NCI-H748 (cell line): ENCODE results near the gene ZNF783.
"Not testable (repeated sequence)": the region's sequence is repeated elsewhere in the genome, so short reads cannot be mapped to it uniquely, and the experiment has no call there.

Experiments
- DNase-seq: peaks from one replicate; lab custom pipeline; 2025; ENCODE audit not compliant: unreplicated experiment; lab: John Stamatoyannopoulos, UW

ZNF783 gene

GRCh38 chr7:149261829-149262617 is at the start of gene ZNF783:
Gene ZNF783 (plus strand): TSS chr7:149262196. CDS start chr7:149262334, 138 bp downstream.
- peak; percentile 90 for DNase-seq

DNA sequence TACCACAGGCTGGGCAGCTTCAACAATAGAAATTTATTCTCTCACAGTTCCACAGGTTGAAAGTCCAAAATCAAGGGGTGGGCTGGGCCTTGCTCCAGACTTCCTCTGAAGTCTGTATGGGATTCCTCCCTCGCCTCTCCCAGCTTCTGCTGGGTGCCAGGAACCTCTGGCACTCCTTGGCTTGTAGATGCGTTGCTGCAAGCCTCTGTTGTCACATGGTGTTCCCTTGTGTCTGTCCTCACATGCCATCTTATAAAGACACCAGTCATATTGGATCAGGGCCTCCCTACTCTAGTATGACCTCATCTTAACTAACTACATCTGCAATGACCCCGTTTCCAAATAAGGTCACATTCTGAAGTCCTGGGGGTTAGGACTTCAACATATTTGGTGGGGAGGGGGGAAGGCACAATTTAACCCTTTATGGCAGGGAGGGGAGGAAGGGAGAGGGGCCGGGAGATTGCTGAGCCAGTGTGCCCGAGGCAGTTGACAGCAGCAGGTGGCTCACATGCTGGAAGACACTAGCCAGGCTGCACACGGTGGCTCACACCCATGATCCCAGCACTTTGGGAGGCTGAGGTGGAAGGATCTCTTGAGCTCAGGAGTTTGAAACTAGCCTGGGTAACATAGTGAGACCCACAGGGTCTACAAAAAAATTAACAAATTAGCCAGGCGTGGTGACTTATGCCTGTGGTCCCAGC is 47.8 kb upstream of the ZNF783 start:
- no peak for DNase-seq

GRCh38 chr7:149216402-149216801 is 45.6 kb upstream of the ZNF783 start:
- no peak for DNase-seq

- DNase-seq, result no peak
These were observed 44.4 kb upstream of the ZNF783 start for GRCh38 chr7:149217570-149217969.

GRCh38 chr7:149218469-149219420 is 43.3 kb upstream of the ZNF783 start:
- no peak for DNase-seq

- no peak for DNase-seq
These were observed 41.5 kb upstream of the ZNF783 start for GRCh38 chr7:149220534-149220933.

DNA sequence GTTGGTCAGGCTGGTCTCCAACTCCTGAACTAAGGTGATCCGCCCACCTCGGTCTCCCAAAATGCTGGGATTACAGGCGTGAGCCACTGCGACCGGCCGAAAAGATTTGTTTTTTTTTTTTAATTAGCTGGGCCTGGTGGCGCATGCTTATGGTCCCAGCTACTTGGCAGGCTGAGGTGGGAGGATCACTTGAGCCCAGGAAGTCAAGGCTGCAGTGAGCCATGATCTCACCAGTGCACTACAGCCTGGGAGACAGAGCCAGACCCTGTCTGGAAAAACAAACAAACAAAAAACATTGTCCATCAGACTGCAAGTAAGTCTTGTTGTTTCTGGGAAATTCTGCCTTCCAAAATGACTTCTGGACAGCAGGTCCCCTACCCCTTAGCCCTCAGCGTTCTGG is 38.8 kb upstream of the ZNF783 start:
- no peak for DNase-seq

DNA sequence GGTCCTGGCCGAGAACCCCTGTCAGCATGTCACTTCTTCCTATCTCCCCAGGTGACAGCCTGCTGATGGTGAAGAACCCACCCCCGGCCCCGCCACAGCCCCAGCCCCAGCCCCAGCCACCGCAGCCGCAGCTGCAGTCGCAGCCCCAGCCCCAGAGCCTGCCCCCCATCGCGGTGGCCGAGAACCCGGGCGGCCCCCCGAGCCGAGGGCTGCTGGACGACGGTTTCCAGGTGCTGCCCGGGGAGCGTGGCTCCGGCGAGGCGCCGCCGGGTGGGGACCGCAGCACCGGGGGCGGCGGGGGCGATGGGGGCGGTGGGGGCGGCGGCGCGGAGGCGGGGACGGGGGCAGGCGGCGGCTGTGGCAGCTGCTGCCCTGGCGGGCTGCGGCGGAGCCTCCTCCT is 38.2 kb upstream of the ZNF783 start:
- DNase-seq, result no peak

DNA sequence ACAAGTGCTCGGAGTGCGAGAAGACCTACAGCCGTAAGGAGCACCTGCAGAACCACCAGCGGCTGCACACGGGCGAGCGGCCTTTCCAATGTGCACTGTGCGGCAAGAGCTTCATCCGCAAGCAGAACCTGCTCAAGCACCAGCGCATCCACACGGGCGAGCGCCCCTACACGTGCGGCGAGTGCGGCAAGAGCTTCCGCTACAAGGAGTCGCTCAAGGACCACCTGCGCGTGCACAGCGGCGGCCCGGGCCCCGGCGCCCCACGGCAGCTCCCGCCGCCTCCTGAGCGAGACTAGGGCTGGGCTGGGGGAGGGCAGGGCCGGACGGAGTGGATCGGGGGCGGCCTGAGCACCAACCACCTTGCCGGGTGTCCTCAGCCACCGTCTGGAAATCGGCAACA is 37.6 kb upstream of the ZNF783 start:
- no peak for DNase-seq

- DNase-seq, result no peak
These were observed 36.9 kb upstream of the ZNF783 start for GRCh38 chr7:149225106-149225505.

DNA sequence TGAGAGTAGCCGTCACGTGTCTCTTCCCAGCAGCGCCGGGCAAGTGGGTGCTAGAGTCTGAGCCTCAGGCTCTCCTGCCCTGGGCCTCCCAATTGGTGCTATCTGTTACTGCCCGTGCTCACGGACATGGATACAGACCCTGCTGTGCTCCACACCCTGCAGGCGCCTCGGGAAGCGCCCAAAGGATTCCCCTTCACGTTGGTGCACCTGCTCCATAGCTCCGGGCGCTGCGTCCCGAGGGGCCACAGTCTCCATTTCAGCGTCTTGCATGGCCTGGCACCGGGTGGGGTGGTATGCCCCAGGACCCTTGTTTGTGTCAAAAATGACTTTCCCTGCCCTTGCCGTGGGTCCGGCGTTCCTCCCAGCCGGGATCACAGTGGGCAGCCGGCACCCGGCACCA is 36.3 kb upstream of the ZNF783 start:
- no peak for DNase-seq

GRCh38 chr7:149226366-149226765 is 35.6 kb upstream of the ZNF783 start:
- not testable (repeated sequence) for DNase-seq

DNA sequence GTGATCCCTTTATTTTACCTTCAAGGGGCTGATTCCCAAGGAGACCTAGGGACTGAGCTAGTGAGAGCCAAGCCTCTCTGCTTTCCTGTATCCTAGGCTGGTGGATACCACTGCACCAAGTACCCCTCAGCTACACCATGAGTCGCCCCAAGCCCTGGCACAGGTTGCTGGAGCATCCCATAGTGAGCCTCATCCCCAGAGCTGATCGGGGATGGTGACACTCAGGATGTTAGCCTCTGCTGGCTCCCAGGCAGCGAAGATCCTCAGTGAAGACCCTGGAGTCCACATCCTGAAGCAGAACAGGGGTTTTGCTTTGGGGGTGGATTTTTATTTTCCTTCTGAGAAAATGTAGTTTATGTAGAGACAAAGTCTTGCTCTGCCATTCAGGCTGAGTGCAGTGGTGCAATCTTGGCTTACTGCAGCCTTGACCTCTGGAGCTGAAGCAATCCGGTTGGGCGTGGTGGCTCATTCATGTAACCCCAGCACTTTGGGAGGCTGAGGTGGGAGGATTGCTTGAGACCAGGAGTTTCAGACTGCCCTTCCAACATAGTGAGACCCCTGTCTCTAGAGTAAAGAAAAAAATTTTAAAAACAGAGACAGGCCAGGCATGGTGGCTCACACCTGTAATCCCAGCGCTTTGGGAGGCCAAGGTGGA is 35.0 kb upstream of the ZNF783 start:
- DNase-seq, result no peak

DNA sequence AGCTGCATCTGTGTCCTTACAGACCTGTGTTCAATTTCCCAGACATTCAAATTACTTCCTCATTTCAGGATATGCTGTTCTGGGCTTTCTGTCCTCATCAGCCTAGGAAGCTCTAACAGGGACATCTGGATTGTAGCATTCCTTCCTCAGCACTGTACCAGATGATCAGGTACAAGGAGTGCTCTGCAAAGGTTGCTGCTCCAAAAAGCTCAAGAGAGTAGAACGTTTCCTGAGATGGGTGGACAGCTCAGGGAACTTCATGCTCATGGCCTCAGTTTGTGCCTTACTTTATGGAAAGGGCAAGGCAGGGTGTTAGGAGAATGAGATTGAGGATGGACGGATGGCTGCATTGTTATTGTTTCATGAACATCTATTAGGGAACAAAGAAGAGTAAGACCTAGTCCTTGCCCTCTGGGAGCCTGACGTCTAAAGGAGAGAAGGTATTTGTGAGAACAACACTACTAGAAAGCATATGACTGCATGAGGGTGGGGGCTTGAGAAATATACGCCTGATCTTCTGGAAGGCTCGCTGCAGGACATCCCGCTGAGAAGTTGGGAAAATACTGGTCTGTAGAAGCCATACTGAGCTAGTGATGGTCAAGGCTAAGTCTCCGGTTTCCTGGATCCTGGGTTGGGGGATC is 33.0 kb upstream of the ZNF783 start:
- DNase-seq, result no peak

DNA sequence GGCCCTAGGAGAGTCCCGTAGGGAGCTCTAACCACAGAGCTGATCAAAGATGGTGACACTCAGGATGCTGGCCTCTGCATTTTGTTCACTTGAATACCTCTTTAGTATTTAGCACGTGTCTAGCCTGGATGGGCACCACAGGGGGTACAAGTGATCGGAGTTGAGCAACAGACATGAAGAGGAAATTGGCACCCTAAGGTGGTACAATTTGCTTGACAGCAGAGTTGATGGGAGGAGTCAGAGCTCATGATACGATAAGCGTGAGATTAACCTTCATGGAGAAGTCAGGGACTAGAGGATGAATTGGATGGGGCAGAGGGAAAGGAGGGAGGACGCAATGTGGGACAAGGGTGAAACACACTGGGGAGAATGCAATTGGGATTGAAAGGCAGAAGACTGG is 32.5 kb upstream of the ZNF783 start:
- DNase-seq, result peak; percentile 16

DNA sequence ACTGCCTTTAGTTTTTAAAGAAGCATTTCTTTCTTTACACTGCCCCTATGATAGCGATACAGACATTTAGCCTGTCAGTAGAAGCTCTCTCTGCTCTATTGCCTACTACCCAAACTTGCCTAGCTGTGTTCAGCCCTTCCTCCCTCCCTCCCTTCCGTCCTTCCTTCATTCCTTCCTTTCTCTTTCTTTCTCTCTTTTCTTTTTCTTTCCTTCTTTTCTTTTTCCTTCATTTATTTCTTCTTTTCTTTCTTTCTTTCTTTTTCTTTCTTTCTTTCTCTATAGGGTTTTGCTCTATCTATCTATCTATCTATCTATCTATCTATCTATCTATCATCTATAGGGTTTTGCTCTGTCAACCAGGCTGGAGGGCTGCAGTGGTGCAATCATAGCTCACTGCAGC is 29.6 kb upstream of the ZNF783 start:
- no peak for DNase-seq

GRCh38 chr7:149233655-149234204 is 28.3 kb upstream of the ZNF783 start:
- DNase-seq, result not testable (repeated sequence)

DNA sequence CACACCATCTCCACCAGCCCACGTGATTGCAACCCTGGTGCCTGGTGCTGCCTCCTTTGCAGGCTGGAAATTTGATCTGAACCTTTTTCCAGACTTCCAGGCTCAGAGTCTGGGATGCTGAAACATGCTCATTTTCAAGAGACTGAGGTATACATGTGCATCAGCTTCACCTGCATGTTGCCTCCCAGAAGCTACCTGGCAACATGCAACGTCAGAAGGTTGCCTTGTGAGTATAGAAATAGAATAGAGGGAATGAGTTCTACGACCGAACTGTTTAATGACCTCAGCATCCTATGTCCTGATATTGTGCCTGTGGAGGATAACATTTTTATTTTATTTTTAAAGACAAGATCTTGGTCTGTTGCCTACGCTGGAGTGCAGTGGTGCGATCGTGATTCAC is 24.5 kb upstream of the ZNF783 start:
- peak; percentile 12 for DNase-seq

GRCh38 chr7:149238051-149238450 is 23.9 kb upstream of the ZNF783 start:
- DNase-seq, result no peak
